GM23248 (cell line): Measurements from ENCODE around the gene LRRC53. TPM values are rescaled to one million over a fixed set of nuclear protein-coding genes. Genes with fewer than 3 reads are reported as not detected.

ENCODE experiments used
- DNase-seq: peaks from one replicate; pipeline ENCODE4 v3.0.0-alpha.2; 2015
- H2AFZ ChIP-seq: fragments of 200-600 bp; sonication (generic); 2 replicates; pipeline ENCODE4 v1.6.1; 2016; ENCODE audit warnings: antibody characterized with exemption
- H3F3A ChIP-seq: fragments of 200-600 bp; sonication (generic); 2 replicates; pipeline ENCODE4 v1.6.1; 2016; ENCODE audit warnings: mild to moderate bottlenecking, antibody characterized with exemption, mixed run types; ENCODE audit not compliant: insufficient read depth
- H3K27ac ChIP-seq: fragments of 200-600 bp; sonication (generic); 2 replicates; pipeline ENCODE4 v1.5.1; 2016; ENCODE audit warnings: mild to moderate bottlenecking
- H3K27me3 ChIP-seq: fragments of 200-600 bp; sonication (generic); replicated peaks from 2 replicates; pipeline ENCODE4 v1.6.1; 2016; ENCODE audit warnings: mild to moderate bottlenecking; ENCODE audit not compliant: insufficient read depth
- H3K36me3 ChIP-seq: fragments of 200-600 bp; sonication (generic); 2 replicates; pipeline ENCODE4 v1.6.1; 2016; ENCODE audit warnings: low read depth, mild to moderate bottlenecking
- H3K4me1 ChIP-seq: fragments of 200-600 bp; sonication (generic); 2 replicates; pipeline ENCODE4 v1.6.1; 2016; ENCODE audit warnings: mild to moderate bottlenecking; ENCODE audit not compliant: insufficient read depth
- H3K4me2 ChIP-seq: fragments of 200-600 bp; sonication (generic); one replicate; pipeline ENCODE4 v1.6.1; 2016; ENCODE audit warnings: mild to moderate bottlenecking; ENCODE audit not compliant: unreplicated experiment
- H3K4me3 ChIP-seq: fragments of 200-600 bp; sonication (generic); 2 replicates; pipeline ENCODE4 v1.5.1; 2016; ENCODE audit warnings: mild to moderate bottlenecking
- H3K79me2 ChIP-seq: fragments of 200-600 bp; sonication (generic); 2 replicates; pipeline ENCODE4 v1.6.1; 2016; ENCODE audit warnings: mild to moderate bottlenecking; ENCODE audit not compliant: insufficient read depth
- H3K9ac ChIP-seq: fragments of 200-600 bp; sonication (generic); 2 replicates; pipeline ENCODE4 v1.6.1; 2016; ENCODE audit warnings: mild to moderate bottlenecking
- H3K9me2 ChIP-seq: fragments of 200-600 bp; sonication (generic); 2 replicates; pipeline ENCODE4 v1.6.1; 2016; ENCODE audit warnings: mixed run types, mild to moderate bottlenecking, moderate library complexity; ENCODE audit not compliant: insufficient read depth
- H3K9me3 ChIP-seq: fragments of 200-600 bp; sonication (generic); one replicate; pipeline ENCODE4 v1.6.1; 2017; ENCODE audit warnings: low read depth
- H4K20me1 ChIP-seq: fragments of 200-600 bp; sonication (generic); 2 replicates; pipeline ENCODE4 v1.6.0; 2016; ENCODE audit not compliant: insufficient read depth
- EZH2 ChIP-seq: fragments of 200-600 bp; sonication (generic); IDR thresholded peaks from 2 replicates; pipeline ENCODE4 v1.6.1; 2018; ENCODE audit warnings: antibody characterized with exemption, mild to moderate bottlenecking; ENCODE audit not compliant: insufficient read depth, poor library complexity, severe bottlenecking
- EZH2phosphoT487 ChIP-seq: fragments of 200-600 bp; sonication (generic); IDR thresholded peaks from 2 replicates; pipeline ENCODE4 v1.6.1; 2018; ENCODE audit warnings: antibody characterized with exemption, moderate library complexity, mild to moderate bottlenecking, low read depth; ENCODE audit not compliant: insufficient read depth
- WGBS, 2 experiments: methylation state at CpG; one replicate each; pipeline ENCODE4 v1.1.6; 2015 to 2017; ENCODE audit warnings: low lambda C conversion rate in 2 of 2, low coverage in 1 of 2; ENCODE audit errors: missing lambda C conversion rate in 2 of 2; 5-methylcytosine and 5-hydroxymethylcytosine counted together
- in situ Hi-C: fragments of 300-500 bp; cut with MboI; formaldehyde crosslinking; loops from 2 replicates; pipeline ENCODE4 v1.15.0; 2020
- polyA plus RNA-seq: library from polyadenylated mRNA; unstranded; fragments of >200 nt; fragmentation: Nextera tagmentation; extraction: Ambion mirVana; gene quantifications from 2 replicates; pipeline ENCODE4 v1.2.1, GENCODE V29; 2016
- total RNA-seq: library from RNA; depleted of rRNA; stranded (reverse); fragments of >200 nt; shearing (Covaris generic); gene quantifications from 2 replicates; pipeline ENCODE4 v1.2.3, GENCODE V29; 2014; rRNA removed

The LRRC53 gene
- total RNA-seq (not detected in 2 replicates), polyA plus RNA-seq (not detected in 2 replicates)

DNA sequence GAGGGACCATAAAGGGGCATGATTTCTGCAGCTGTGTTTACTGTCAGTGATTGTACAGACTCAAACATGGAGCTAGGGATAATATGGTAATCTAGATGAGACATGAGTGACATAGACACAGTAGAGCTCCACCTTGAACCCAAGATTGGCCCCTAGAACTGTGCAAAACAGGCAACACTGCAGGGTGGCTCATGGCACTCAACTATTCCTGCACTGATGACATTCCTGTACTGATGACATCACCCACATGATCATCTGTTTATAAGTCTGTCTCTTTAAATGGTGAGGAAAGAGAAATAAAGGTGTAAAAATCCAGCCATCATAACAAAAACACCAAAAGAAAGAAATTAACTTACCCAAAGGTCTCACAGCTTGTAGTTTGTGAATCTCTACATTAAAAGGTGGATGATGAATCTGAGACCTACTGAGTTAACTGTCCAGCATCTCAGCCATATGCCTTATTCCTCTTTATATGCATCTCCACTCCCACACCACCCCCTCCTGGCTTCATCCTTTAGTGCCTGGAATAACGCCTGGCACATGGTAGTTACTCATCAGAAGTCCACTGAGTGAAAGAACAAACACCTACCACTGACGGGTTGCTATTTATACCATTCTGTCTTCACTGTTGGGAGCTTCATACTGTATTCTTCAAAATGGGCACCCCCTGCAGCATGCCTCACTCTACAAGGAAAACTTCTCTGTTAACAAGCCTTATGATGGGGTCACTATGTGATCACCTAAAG lies at the start of gene LRRC53:
LRRC53 (minus strand) TSS at position 442 of the 746 bp plus-strand sequence. CDS start 29,262 bp downstream, outside the sequence.
- no peaks in the 10 kb centered on the region for H3K36me3 ChIP-seq
- H4K20me1 ChIP-seq: no peaks in the 10 kb centered on the region
- in situ Hi-C loops: no loop called here
- no peaks in the 10 kb centered on the region for H3K9me2 ChIP-seq
- peaks cover 9% of the 10 kb centered on the region; the same call in 1 of the 2 replicates for H3K27me3 ChIP-seq
- no peak within 1 kb of the TSS for H3K4me3 ChIP-seq
- no peak within 1 kb of the TSS for H3K4me2 ChIP-seq
- WGBS, 2 experiments: 25 to 32% methylated on average over 2 of the region's 2 CpGs
- no peak within 1 kb of the TSS for H3K27ac ChIP-seq
- no peak for TF ChIP-seq EZH2
- TF ChIP-seq EZH2phosphoT487: no peak
- DNase-seq: no peak
- H3F3A ChIP-seq: no peaks in the 10 kb centered on the region
- H3K9me3 ChIP-seq: no peaks in the 10 kb centered on the region
- no peak within 1 kb of the TSS for H2AFZ ChIP-seq
- no peak within 1 kb of the TSS for H3K9ac ChIP-seq
- 0 out of 2 replicates have a peak, but pooled peaks cover 8% of the 10 kb centered on the region for H3K4me1 ChIP-seq
- no peaks in the 10 kb centered on the region for H3K79me2 ChIP-seq

- Histone ChIP-seq H3K4me2 (no peak overlapping the region), H2AFZ (no peak overlapping the region), H3F3A (no peaks in the 10 kb centered on the region), H3K9me2 (no peaks in the 10 kb centered on the region), H3K9ac (no peak overlapping the region), H3K27me3 (no peaks in the 10 kb centered on the region), H3K4me1 (no peaks in the 10 kb centered on the region), H4K20me1 (no peaks in the 10 kb centered on the region), H3K36me3 (no peaks in the 10 kb centered on the region), H3K27ac (no peak overlapping the region), H3K4me3 (no peak overlapping the region), H3K79me2 (no peaks in the 10 kb centered on the region), H3K9me3 (no peaks in the 10 kb centered on the region)
- 56 to 61% methylated on average over 2 of the region's 2 CpGs for WGBS, 2 experiments
- no peak for TF ChIP-seq EZH2phosphoT487
- no peak for TF ChIP-seq EZH2
- DNase-seq: no peak
- in situ Hi-C loops: no loop called here
Observed at GRCh38 chr1:74549932-74550331, 37.5 kb upstream of the LRRC53 start.

DNA sequence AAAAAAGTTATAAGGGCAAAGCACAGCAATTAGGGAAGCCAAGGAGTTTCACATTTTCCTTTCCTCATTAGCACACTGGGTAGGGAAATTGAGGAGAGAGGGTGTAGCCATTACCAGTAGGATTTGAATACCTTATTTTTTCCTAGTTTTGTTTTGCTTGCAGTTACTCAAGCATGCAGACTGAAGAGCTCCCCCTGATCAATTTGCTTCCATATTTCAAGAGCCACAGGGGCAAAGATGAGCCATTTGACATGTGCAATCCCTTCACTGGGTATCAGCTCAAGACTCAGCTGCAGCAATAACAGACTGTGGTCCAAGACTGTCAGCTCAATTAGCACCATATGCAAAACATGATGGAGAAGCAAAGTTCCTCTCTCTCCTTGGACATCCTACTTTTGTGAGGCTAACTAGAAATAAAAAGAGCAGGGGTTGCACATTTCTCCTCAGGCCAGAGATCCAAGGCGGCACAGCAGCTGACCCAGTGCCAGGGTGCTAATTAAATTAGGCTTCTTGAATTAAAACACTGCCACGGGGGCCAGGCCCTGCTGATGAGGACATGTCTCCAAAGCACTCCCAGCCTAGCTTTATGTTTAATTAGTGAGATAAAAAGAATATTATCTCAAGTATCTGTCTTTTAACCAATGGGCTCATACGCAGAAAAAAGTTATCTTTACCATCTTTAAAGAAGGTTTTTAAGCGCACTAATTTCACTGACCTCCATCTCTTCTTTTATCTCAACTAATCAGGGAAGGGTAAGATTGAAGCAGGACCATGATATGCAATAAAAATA lies 36.7 kb upstream of the LRRC53 start:
- H3K27me3 ChIP-seq: no peaks in the 10 kb centered on the region
- H2AFZ ChIP-seq: no peak overlapping the region
- WGBS, 2 experiments: 26 to 29% methylated on average over 4 of the region's 4 CpGs
- H3K27ac ChIP-seq: no peak overlapping the region
- no peak for TF ChIP-seq EZH2
- TF ChIP-seq EZH2phosphoT487: no peak
- in situ Hi-C loops: no loop called here
- no peaks in the 10 kb centered on the region for H3K79me2 ChIP-seq
- no peaks in the 10 kb centered on the region for H3K9me3 ChIP-seq
- no peaks in the 10 kb centered on the region for H3K36me3 ChIP-seq
- H3K4me3 ChIP-seq: no peak overlapping the region
- H3K9me2 ChIP-seq: no peaks in the 10 kb centered on the region
- H4K20me1 ChIP-seq: no peaks in the 10 kb centered on the region
- H3K9ac ChIP-seq: no peak overlapping the region
- no peak for DNase-seq
- no peaks in the 10 kb centered on the region for H3F3A ChIP-seq
- H3K4me2 ChIP-seq: no peak overlapping the region
- no peaks in the 10 kb centered on the region for H3K4me1 ChIP-seq

DNA sequence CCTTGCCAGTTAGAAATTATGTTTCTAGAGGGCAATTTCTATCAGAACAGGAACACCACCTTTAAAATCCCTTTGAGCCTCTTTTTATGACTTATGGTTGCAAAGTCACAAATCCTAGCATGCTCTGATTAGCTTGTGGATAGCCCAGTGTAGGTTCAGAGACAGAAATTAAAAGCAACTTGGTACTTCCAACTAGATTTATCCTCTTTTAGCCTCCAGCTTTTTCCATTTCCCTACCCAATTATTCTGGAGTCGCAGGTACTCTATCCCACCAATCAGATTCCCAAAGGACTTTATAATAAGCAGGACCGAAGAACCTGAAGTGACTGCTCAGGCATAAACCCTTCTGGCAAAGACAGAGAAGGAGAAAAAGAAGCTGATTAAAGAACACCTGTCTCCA lies 33.4 kb upstream of the LRRC53 start:
- no peak overlapping the region for H3K4me3 ChIP-seq
- H2AFZ ChIP-seq: no peak overlapping the region
- no peak for TF ChIP-seq EZH2
- no peak for TF ChIP-seq EZH2phosphoT487
- DNase-seq: no peak
- no peaks in the 10 kb centered on the region for H3K27me3 ChIP-seq
- no peaks in the 10 kb centered on the region for H3F3A ChIP-seq
- H3K79me2 ChIP-seq: no peaks in the 10 kb centered on the region
- no peaks in the 10 kb centered on the region for H3K9me2 ChIP-seq
- H3K36me3 ChIP-seq: no peaks in the 10 kb centered on the region
- no peaks in the 10 kb centered on the region for H4K20me1 ChIP-seq
- no peaks in the 10 kb centered on the region for H3K4me1 ChIP-seq
- in situ Hi-C loops: no loop called here
- no peak overlapping the region for H3K9ac ChIP-seq
- H3K27ac ChIP-seq: no peak overlapping the region
- no peaks in the 10 kb centered on the region for H3K9me3 ChIP-seq
- H3K4me2 ChIP-seq: no peak overlapping the region
- 42 to 51% methylated on average over 2 of the region's 2 CpGs for WGBS, 2 experiments
